ENCODE results near the gene CDCA3. TPM values are rescaled to one million over a fixed set of nuclear protein-coding genes. Genes with fewer than 3 reads are reported as not detected.

Gene CDCA3
- total and polyA plus RNA-seq, 7 experiments from 2014 or later = 0.64 to 55.6 (median 1.4) TPM; not detected in 1

DNA sequence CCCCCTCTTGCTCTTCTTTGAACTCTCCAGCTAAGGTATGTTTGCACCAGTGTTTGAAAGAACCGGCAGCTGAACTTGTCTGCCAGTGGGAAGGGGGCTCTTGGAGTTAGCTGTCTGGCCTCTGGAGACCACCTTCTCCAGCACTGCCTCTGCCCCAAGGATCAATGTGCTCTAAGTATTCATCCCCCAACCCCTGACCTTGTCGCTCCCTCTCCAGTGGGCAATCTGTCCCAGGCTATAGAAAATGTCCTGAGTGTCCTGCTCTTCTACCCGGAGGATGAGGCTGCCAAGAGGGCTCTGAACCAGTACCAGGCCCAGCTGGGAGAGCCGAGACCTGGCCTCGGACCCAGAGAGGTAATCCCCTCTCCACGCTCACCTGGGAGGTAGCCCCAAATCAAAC, 20.1 kb downstream of the CDCA3 start:
- Histone ChIP-seq H3K4me3 (ENCODE audit: low read length) (no peak overlapping the region), H3K27me3 (ENCODE audit: control insufficient read depth in 2 of 2, insufficient read depth in 2 of 2, low read length in 2 of 2) (peaks cover 0 to 4% of the 10 kb centered on the region in 2 donors), H3K4me1 (ENCODE audit: control insufficient read depth in 2 of 2, insufficient read depth in 2 of 2, low read length in 2 of 2) (peaks cover 3 to 4% of the 10 kb centered on the region in 2 donors), H3K9me3 (ENCODE audit: control insufficient read depth in 2 of 3, low read length in 3 of 3) (no peaks in the 10 kb centered on the region), H3K36me3 (ENCODE audit: control insufficient read depth in 2 of 3, insufficient read depth in 3 of 3, low read length in 3 of 3) (no peaks in the 10 kb centered on the region), H3K27ac (ENCODE audit: low read depth, low read length) (no peak overlapping the region)
- ChIA-PET CTCF (interaction anchor here (0.6 to 1.1 kb wide), 5 partner anchors 8 to 266 kb away, joined by 3 to 4 read pairs (median 3); partner anchors contain the start of gene MLF2), POLR2A (interaction anchor here (0.6 to 13.2 kb wide), 6 partner anchors 21 to 204 kb away, joined by 3 to 91 read pairs (median 6); partner anchors contain the start of genes CDCA3, MLF2 and USP5)
- Mint-ChIP-seq H3K27me3 (peaks cover 0 to 45% (median 6%) of the 10 kb centered on the region in 5 donors), H3K27ac (peak overlapping the region in 3 of 9 donors; percentile 29 to 57 (median 40)), H3K4me3 (peak overlapping the region in 9 of 10 donors; percentile 0 to 98 (median 34)), H3K4me1 (peaks cover 9 to 29% (median 23%) of the 10 kb centered on the region in 7 donors), H3K36me3 (peaks cover 0 to 4% (median 0%) of the 10 kb centered on the region in 5 donors), H3K9me3 (peaks cover 0 to 2% (median 0%) of the 10 kb centered on the region in 11 donors)
- intact Hi-C loops (cut with micrococcal nuclease) = no loop called here
- ATAC-seq (no peak), DNase-seq (no peak)

- intact Hi-C loops (cut with micrococcal nuclease) = no loop called here
- Histone ChIP-seq H3K27me3 (ENCODE audit: control insufficient read depth in 2 of 2, insufficient read depth in 2 of 2, low read length in 2 of 2) (peaks cover 0 to 4% of the 10 kb centered on the region in 2 donors), H3K4me3 (ENCODE audit: low read length) (no peak overlapping the region), H3K9me3 (ENCODE audit: control insufficient read depth in 2 of 3, low read length in 3 of 3) (no peaks in the 10 kb centered on the region), H3K4me1 (ENCODE audit: control insufficient read depth in 2 of 2, insufficient read depth in 2 of 2, low read length in 2 of 2) (peaks cover 0 to 4% of the 10 kb centered on the region in 2 donors), H3K36me3 (ENCODE audit: control insufficient read depth in 2 of 3, insufficient read depth in 3 of 3, low read length in 3 of 3) (no peaks in the 10 kb centered on the region), H3K27ac (ENCODE audit: low read depth, low read length) (no peak overlapping the region)
- ATAC-seq (no peak), DNase-seq (no peak)
- H3K27me3 Mint-ChIP-seq = peaks cover 3 to 47% (median 9%) of the 10 kb centered on the region in 5 donors
- peak overlapping the region in 6 of 9 donors; percentile 17 to 86 (median 34) for H3K27ac Mint-ChIP-seq
- peaks cover 13 to 31% (median 23%) of the 10 kb centered on the region in 7 donors for H3K4me1 Mint-ChIP-seq
- peak overlapping the region; percentile 37 to 98 (median 80) for H3K4me3 Mint-ChIP-seq
- H3K36me3 Mint-ChIP-seq = peaks cover 0 to 4% (median 0%) of the 10 kb centered on the region in 5 donors
- H3K9me3 Mint-ChIP-seq = peaks cover 0 to 2% (median 0%) of the 10 kb centered on the region in 11 donors
- ChIA-PET CTCF (interaction anchor here (0.5 to 1.6 kb wide), 7 partner anchors 8 to 267 kb away, joined by 3 to 5 read pairs (median 4); partner anchors contain the start of genes MLF2 and USP5), POLR2A (interaction anchor here (0.6 to 13.2 kb wide), 8 partner anchors 22 to 203 kb away, joined by 3 to 91 read pairs (median 11); partner anchors contain the start of genes CDCA3, COPS7A, MLF2 and USP5)
Measured at GRCh38 chr12:6830286-6830890, 20.7 kb downstream of the CDCA3 start.

GRCh38 chr12:6829536-6830220, 21.4 kb downstream of the CDCA3 start:
- peaks cover 0 to 4% (median 0%) of the 10 kb centered on the region in 5 donors for H3K36me3 Mint-ChIP-seq
- Histone ChIP-seq H3K27me3 (ENCODE audit: control insufficient read depth in 2 of 2, insufficient read depth in 2 of 2, low read length in 2 of 2) (peaks cover 0 to 9% of the 10 kb centered on the region in 2 donors), H3K4me3 (ENCODE audit: low read length) (peak overlapping the region; percentile 77), H3K4me1 (ENCODE audit: control insufficient read depth in 2 of 2, insufficient read depth in 2 of 2, low read length in 2 of 2) (peaks cover 0 to 4% of the 10 kb centered on the region in 2 donors), H3K36me3 (ENCODE audit: control insufficient read depth in 2 of 3, insufficient read depth in 3 of 3, low read length in 3 of 3) (no peaks in the 10 kb centered on the region), H3K27ac (ENCODE audit: low read depth, low read length) (peak overlapping the region; percentile 53), H3K9me3 (ENCODE audit: control insufficient read depth in 2 of 3, low read length in 3 of 3) (no peaks in the 10 kb centered on the region)
- no peak for DNase-seq
- peaks cover 0 to 2% (median 0%) of the 10 kb centered on the region in 11 donors for H3K9me3 Mint-ChIP-seq
- H3K27me3 Mint-ChIP-seq = peaks cover 9 to 53% (median 16%) of the 10 kb centered on the region in 5 donors
- POLR2A ChIA-PET = interaction anchor here (0.6 to 13.2 kb wide), 18 partner anchors 11 to 202 kb away, joined by 3 to 91 read pairs (median 4); partner anchors contain the start of genes CD4, CDCA3, COPS7A and GNB3
- intact Hi-C loops (cut with micrococcal nuclease) = loop anchor here (2.0 to 5.0 kb wide), 4 partner anchors 43 to 262 kb away; partner anchors contain the start of genes ZNF384 (in 2 of the 2), NOP2 (in 1 of the 2) and SPSB2 (in 1 of the 2)
- H3K27ac Mint-ChIP-seq = peak overlapping the region in 8 of 9 donors; percentile 81 to 93 (median 86)
- peak overlapping the region; percentile 88 to 98 (median 92) for H3K4me3 Mint-ChIP-seq
- H3K4me1 Mint-ChIP-seq = peaks cover 19 to 32% (median 26%) of the 10 kb centered on the region in 7 donors
- no peak for ATAC-seq
- CTCF ChIA-PET = interaction anchor here (0.5 to 1.6 kb wide), 8 partner anchors 9 to 77 kb away, joined by 3 to 6 read pairs (median 4); partner anchors contain the start of genes MLF2, SPSB2 and USP5

- Mint-ChIP-seq H3K4me1 (peaks cover 19 to 32% (median 27%) of the 10 kb centered on the region in 7 donors), H3K27me3 (peaks cover 9 to 58% (median 16%) of the 10 kb centered on the region in 5 donors), H3K36me3 (peaks cover 0 to 4% (median 0%) of the 10 kb centered on the region in 5 donors), H3K27ac (peak overlapping the region; percentile 77 to 93 (median 85)), H3K4me3 (peak overlapping the region; percentile 88 to 98 (median 92)), H3K9me3 (peaks cover 0 to 2% (median 0%) of the 10 kb centered on the region in 11 donors)
- ATAC-seq = peak; percentile 69
- Histone ChIP-seq H3K27me3 (ENCODE audit: control insufficient read depth in 2 of 2, insufficient read depth in 2 of 2, low read length in 2 of 2) (peaks cover 0 to 9% of the 10 kb centered on the region in 2 donors), H3K36me3 (ENCODE audit: control insufficient read depth in 2 of 3, insufficient read depth in 3 of 3, low read length in 3 of 3) (no peaks in the 10 kb centered on the region), H3K4me1 (ENCODE audit: control insufficient read depth in 2 of 2, insufficient read depth in 2 of 2, low read length in 2 of 2) (peaks cover 0 to 4% of the 10 kb centered on the region in 2 donors), H3K27ac (ENCODE audit: low read depth, low read length) (peak overlapping the region; percentile 53), H3K4me3 (ENCODE audit: low read length) (peak overlapping the region; percentile 77), H3K9me3 (ENCODE audit: control insufficient read depth in 2 of 3, low read length in 3 of 3) (no peaks in the 10 kb centered on the region)
- intact Hi-C loops (cut with micrococcal nuclease) = loop anchor here (1.0 to 5.0 kb wide), 5 partner anchors 23 to 262 kb away; partner anchors contain the start of genes ZNF384 (in 2 of the 2), NOP2 (in 1 of the 2), SPSB2 (in 1 of the 2) and USP5 (in 1 of the 2)
- POLR2A ChIA-PET = interaction anchor here (0.5 to 13.2 kb wide), 24 partner anchors 8 to 202 kb away, joined by 3 to 91 read pairs (median 4); partner anchors contain the start of genes CD4, CDCA3, COPS7A and GNB3
- DNase-seq = peak; percentile 31 to 60 (median 55)
- CTCF ChIA-PET = interaction anchor here (0.7 to 1.9 kb wide), 11 partner anchors 10 to 274 kb away, joined by 3 to 8 read pairs (median 4); partner anchors contain the start of genes CD4, MLF2, SPSB2 and USP5
Measured at GRCh38 chr12:6828781-6829535, 22.1 kb downstream of the CDCA3 start.

GRCh38 chr12:6827982-6828780, 22.9 kb downstream of the CDCA3 start, which contains the start of gene P3H3:
Gene P3H3 (plus strand): TSS chr12:6828407. CDS start chr12:6828441, 34 bp downstream.
- H3K27me3 Mint-ChIP-seq = peaks cover 9 to 62% (median 17%) of the 10 kb centered on the region in 5 donors
- H3K9me3 Mint-ChIP-seq = peaks cover 0 to 2% (median 0%) of the 10 kb centered on the region in 11 donors
- H3K4me3 Mint-ChIP-seq = peak within 1 kb of the TSS; percentile 88 to 98 (median 92)
- POLR2A ChIA-PET = interaction anchor here (0.5 to 13.2 kb wide), 18 partner anchors 9 to 1160 kb away, joined by 3 to 91 read pairs (median 4); partner anchors contain the start of genes CD4, CDCA3, COPS7A and MLF2
- H3K4me1 ChIP-seq (ENCODE audit: control insufficient read depth in 2 of 2, insufficient read depth in 2 of 2, low read length in 2 of 2) = peaks cover 0 to 4% of the 10 kb centered on the region in 2 donors
- DNase-seq (peak in 2 of 9 donors; percentile 39 to 55), ATAC-seq (peak; percentile 54)
- peaks cover 19 to 32% (median 27%) of the 10 kb centered on the region in 7 donors for H3K4me1 Mint-ChIP-seq
- peak within 1 kb of the TSS; percentile 77 for H3K4me3 ChIP-seq (ENCODE audit: low read length)
- H3K27ac Mint-ChIP-seq = peak within 1 kb of the TSS; percentile 77 to 93 (median 85)
- intact Hi-C loops (cut with micrococcal nuclease) = loop anchor here (1.0 to 5.0 kb wide), 5 partner anchors 24 to 261 kb away; partner anchors contain the start of genes ZNF384 (in 2 of the 2), NOP2 (in 1 of the 2), SPSB2 (in 1 of the 2) and USP5 (in 1 of the 2)
- no peaks in the 10 kb centered on the region for H3K36me3 ChIP-seq (ENCODE audit: control insufficient read depth in 2 of 3, insufficient read depth in 3 of 3, low read length in 3 of 3)
- CTCF ChIA-PET = interaction anchor here (1.0 to 1.9 kb wide), 7 partner anchors 21 to 274 kb away, joined by 3 to 8 read pairs (median 3); partner anchors contain the start of genes CD4 and SPSB2
- H3K27ac ChIP-seq (ENCODE audit: low read depth, low read length) = peak within 1 kb of the TSS; percentile 53
- peaks cover 0 to 9% of the 10 kb centered on the region in 2 donors for H3K27me3 ChIP-seq (ENCODE audit: control insufficient read depth in 2 of 2, insufficient read depth in 2 of 2, low read length in 2 of 2)
- no peaks in the 10 kb centered on the region for H3K36me3 Mint-ChIP-seq
- no peaks in the 10 kb centered on the region for H3K9me3 ChIP-seq (ENCODE audit: control insufficient read depth in 2 of 3, low read length in 3 of 3)

Measured in naive thymus-derived CD4-positive, alpha-beta T cell (primary cell).